Neural cell (in vitro differentiated cells): Measurements from ENCODE around the gene SRSF1. TPM values are rescaled to one million over a fixed set of nuclear protein-coding genes. Genes with fewer than 3 reads are reported as not detected.

Experiments used
- H2AFZ ChIP-seq: fragments of 200-600, 300-800 bp; sonication (generic), shearing (Covaris generic); 2 replicates; pipeline ENCODE4 v1.6.0; 2014; ENCODE audit warnings: low read depth, mild to moderate bottlenecking, antibody characterized with exemption, low read length, moderate library complexity
- H3F3A ChIP-seq: fragments of 200-600 bp; shearing (Covaris generic); 2 replicates; pipeline ENCODE4 v1.6.1; 2016; ENCODE audit warnings: mild to moderate bottlenecking, moderate library complexity, mixed read lengths, antibody characterized with exemption, low read length; ENCODE audit not compliant: insufficient read depth, poor library complexity, severe bottlenecking
- H3K27ac ChIP-seq: fragments of 200-600, 300-800 bp; sonication (generic), shearing (Covaris generic); 2 replicates; pipeline ENCODE4 v1.5.1; 2014; ENCODE audit warnings: mild to moderate bottlenecking, low read length, moderate library complexity
- H3K27me3 ChIP-seq: fragments of 300-800, 200-600 bp; sonication (generic), shearing (Covaris generic); 2 replicates; pipeline ENCODE4 v1.6.0; 2014; ENCODE audit warnings: mild to moderate bottlenecking, low read depth, low read length, moderate library complexity; ENCODE audit not compliant: insufficient read depth
- H3K36me3 ChIP-seq: fragments of 300-800, 200-600 bp; sonication (generic), shearing (Covaris generic); 2 replicates; pipeline ENCODE4 v1.5.1; 2014; ENCODE audit warnings: mild to moderate bottlenecking, antibody characterized with exemption, low read length, moderate library complexity; ENCODE audit not compliant: insufficient read depth
- H3K4me2 ChIP-seq: fragments of 300-800, 200-600 bp; sonication (generic), shearing (Covaris generic); 2 replicates; pipeline ENCODE4 v1.6.0; 2014; ENCODE audit warnings: mild to moderate bottlenecking, low read length
- H3K4me3 ChIP-seq: fragments of 300-800, 200-600 bp; sonication (generic), shearing (Covaris generic); 2 replicates; pipeline ENCODE4 v1.5.1; 2014; ENCODE audit warnings: mild to moderate bottlenecking, low read length, moderate library complexity
- H3K79me2 ChIP-seq: fragments of 200-600 bp; shearing (Covaris generic); replicated peaks from 2 replicates; pipeline ENCODE4 v1.6.0; 2014; ENCODE audit warnings: mild to moderate bottlenecking, low read length, moderate library complexity; ENCODE audit not compliant: insufficient read depth
- H3K9ac ChIP-seq: fragments of 300-800, 200-600 bp; sonication (generic), shearing (Covaris generic); 2 replicates; pipeline ENCODE4 v1.6.1; 2016; ENCODE audit warnings: mild to moderate bottlenecking, low read length, mixed read lengths
- H3K9me2 ChIP-seq: fragments of 200-600 bp; shearing (Covaris generic); 2 replicates; pipeline ENCODE4 v1.6.1; 2016; ENCODE audit warnings: mild to moderate bottlenecking, low read length, mixed read lengths; ENCODE audit not compliant: insufficient read depth
- H3K9me3 ChIP-seq: fragments of 200-600, 300-800 bp; sonication (generic), shearing (Covaris generic); 2 replicates; pipeline ENCODE4 v1.6.1; 2016; ENCODE audit warnings: mild to moderate bottlenecking, mixed run types, low read length, moderate library complexity, mixed read lengths
- H4K20me1 ChIP-seq: fragments of 200-600 bp; shearing (Covaris generic); 2 replicates; pipeline ENCODE4 v1.6.1; 2016; ENCODE audit warnings: mild to moderate bottlenecking, mixed run types; ENCODE audit not compliant: insufficient read depth
- EP300 ChIP-seq: fragments of 450-650 bp; conservative IDR thresholded peaks from 2 replicates; pipeline ENCODE4 v1.6.1; 2014; ENCODE audit warnings: antibody characterized with exemption, mild to moderate bottlenecking, moderate library complexity; ENCODE audit not compliant: poor library complexity, severe bottlenecking
- EZH2 ChIP-seq: fragments of 200-600, 300-800 bp; shearing (Covaris generic), sonication (generic); IDR thresholded peaks from 2 replicates; pipeline ENCODE4 v1.6.1; 2014; ENCODE audit warnings: antibody characterized with exemption, low read length, borderline replicate concordance, mild to moderate bottlenecking; ENCODE audit not compliant: insufficient read depth, poor library complexity, severe bottlenecking
- MXI1 ChIP-seq: fragments of 450-650 bp; conservative IDR thresholded peaks from 2 replicates; pipeline ENCODE4 v1.6.1; 2014; ENCODE audit warnings: antibody characterized with exemption, mild to moderate bottlenecking; ENCODE audit not compliant: poor library complexity, severe bottlenecking
- POLR2AphosphoS5 ChIP-seq: IDR thresholded peaks from 2 replicates; pipeline ENCODE4 v1.6.1; 2012
- RAD21 ChIP-seq: fragments of 450-650 bp; conservative IDR thresholded peaks from 2 replicates; pipeline ENCODE4 v1.6.1; 2014; ENCODE audit warnings: antibody characterized with exemption, mild to moderate bottlenecking, moderate library complexity
- SMC3 ChIP-seq: fragments of 450-650 bp; conservative IDR thresholded peaks from 2 replicates; pipeline ENCODE4 v1.6.1; 2014; ENCODE audit warnings: antibody characterized with exemption, mild to moderate bottlenecking, moderate library complexity; ENCODE audit not compliant: poor library complexity
- TAF1 ChIP-seq: IDR thresholded peaks from 2 replicates; pipeline ENCODE4 v1.6.1; 2012; ENCODE audit warnings: low read depth
- polyA plus RNA-seq: library from polyadenylated mRNA; depleted of rRNA; stranded (reverse); fragments of >200 nt; gene quantifications from 2 replicates; pipeline ENCODE4 v1.2.3, GENCODE V29; 2014
- TF ChIP-seq, protein P1 (sequence below): fragments of 450-650 bp; IDR thresholded peaks from 2 replicates; pipeline ENCODE4 v1.5.1; 2014; ENCODE audit warnings: antibody characterized with exemption, mild to moderate bottlenecking, moderate library complexity; ENCODE audit not compliant: poor library complexity, severe bottlenecking
- TF ChIP-seq, protein P2 (sequence below): IDR thresholded peaks from 2 replicates; pipeline ENCODE4 v1.6.1; 2012; ENCODE audit warnings: borderline replicate concordance

Gene SRSF1
- polyA plus RNA-seq, 1 donor from 2014 or later: 380 TPM

GRCh38 chr17:58020401-58020800 is 13.4 kb upstream of the SRSF1 start:
- Histone ChIP-seq H2AFZ (no peak overlapping the region), H3K9me2 (no peaks in the 10 kb centered on the region), H3K36me3 (no peaks in the 10 kb centered on the region), H3K4me2 (no peak overlapping the region), H3K27ac (no peak overlapping the region), H3K79me2 (no peaks in the 10 kb centered on the region), H3K4me3 (no peak overlapping the region), H3K27me3 (no peaks in the 10 kb centered on the region), H3K9me3 (no peaks in the 10 kb centered on the region), H3F3A (no peaks in the 10 kb centered on the region), H4K20me1 (no peaks in the 10 kb centered on the region), H3K9ac (no peak overlapping the region)
- TF ChIP-seq EZH2 (no peak), RAD21 (no peak), SMC3 (no peak), EP300 (no peak), TAF1 (no peak), MXI1 (no peak), POLR2AphosphoS5 (no peak)
- TF ChIP-seq, protein P1, sequence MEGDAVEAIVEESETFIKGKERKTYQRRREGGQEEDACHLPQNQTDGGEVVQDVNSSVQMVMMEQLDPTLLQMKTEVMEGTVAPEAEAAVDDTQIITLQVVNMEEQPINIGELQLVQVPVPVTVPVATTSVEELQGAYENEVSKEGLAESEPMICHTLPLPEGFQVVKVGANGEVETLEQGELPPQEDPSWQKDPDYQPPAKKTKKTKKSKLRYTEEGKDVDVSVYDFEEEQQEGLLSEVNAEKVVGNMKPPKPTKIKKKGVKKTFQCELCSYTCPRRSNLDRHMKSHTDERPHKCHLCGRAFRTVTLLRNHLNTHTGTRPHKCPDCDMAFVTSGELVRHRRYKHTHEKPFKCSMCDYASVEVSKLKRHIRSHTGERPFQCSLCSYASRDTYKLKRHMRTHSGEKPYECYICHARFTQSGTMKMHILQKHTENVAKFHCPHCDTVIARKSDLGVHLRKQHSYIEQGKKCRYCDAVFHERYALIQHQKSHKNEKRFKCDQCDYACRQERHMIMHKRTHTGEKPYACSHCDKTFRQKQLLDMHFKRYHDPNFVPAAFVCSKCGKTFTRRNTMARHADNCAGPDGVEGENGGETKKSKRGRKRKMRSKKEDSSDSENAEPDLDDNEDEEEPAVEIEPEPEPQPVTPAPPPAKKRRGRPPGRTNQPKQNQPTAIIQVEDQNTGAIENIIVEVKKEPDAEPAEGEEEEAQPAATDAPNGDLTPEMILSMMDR: no peak
- TF ChIP-seq, protein P2, sequence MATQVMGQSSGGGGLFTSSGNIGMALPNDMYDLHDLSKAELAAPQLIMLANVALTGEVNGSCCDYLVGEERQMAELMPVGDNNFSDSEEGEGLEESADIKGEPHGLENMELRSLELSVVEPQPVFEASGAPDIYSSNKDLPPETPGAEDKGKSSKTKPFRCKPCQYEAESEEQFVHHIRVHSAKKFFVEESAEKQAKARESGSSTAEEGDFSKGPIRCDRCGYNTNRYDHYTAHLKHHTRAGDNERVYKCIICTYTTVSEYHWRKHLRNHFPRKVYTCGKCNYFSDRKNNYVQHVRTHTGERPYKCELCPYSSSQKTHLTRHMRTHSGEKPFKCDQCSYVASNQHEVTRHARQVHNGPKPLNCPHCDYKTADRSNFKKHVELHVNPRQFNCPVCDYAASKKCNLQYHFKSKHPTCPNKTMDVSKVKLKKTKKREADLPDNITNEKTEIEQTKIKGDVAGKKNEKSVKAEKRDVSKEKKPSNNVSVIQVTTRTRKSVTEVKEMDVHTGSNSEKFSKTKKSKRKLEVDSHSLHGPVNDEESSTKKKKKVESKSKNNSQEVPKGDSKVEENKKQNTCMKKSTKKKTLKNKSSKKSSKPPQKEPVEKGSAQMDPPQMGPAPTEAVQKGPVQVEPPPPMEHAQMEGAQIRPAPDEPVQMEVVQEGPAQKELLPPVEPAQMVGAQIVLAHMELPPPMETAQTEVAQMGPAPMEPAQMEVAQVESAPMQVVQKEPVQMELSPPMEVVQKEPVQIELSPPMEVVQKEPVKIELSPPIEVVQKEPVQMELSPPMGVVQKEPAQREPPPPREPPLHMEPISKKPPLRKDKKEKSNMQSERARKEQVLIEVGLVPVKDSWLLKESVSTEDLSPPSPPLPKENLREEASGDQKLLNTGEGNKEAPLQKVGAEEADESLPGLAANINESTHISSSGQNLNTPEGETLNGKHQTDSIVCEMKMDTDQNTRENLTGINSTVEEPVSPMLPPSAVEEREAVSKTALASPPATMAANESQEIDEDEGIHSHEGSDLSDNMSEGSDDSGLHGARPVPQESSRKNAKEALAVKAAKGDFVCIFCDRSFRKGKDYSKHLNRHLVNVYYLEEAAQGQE: no peak

- TF ChIP-seq, protein P2: no peak
- TF ChIP-seq EZH2: no peak
- no peak for TF ChIP-seq SMC3
- no peaks in the 10 kb centered on the region for H3K9me2 ChIP-seq
- H3K36me3 ChIP-seq: no peaks in the 10 kb centered on the region
- no peak overlapping the region for H3K27ac ChIP-seq
- no peak overlapping the region for H3K4me2 ChIP-seq
- no peaks in the 10 kb centered on the region for H3K27me3 ChIP-seq
- H3K4me3 ChIP-seq: no peak overlapping the region
- no peak overlapping the region for H3K9ac ChIP-seq
- no peaks in the 10 kb centered on the region for H3K79me2 ChIP-seq
- no peaks in the 10 kb centered on the region for H4K20me1 ChIP-seq
- no peaks in the 10 kb centered on the region for H3K9me3 ChIP-seq
- no peaks in the 10 kb centered on the region for H3F3A ChIP-seq
- no peak overlapping the region for H2AFZ ChIP-seq
Measured at GRCh38 chr17:58019521-58019920, 12.5 kb upstream of the SRSF1 start.
